HG03280 (cell line): ENCODE measurements around the gene SMIM35.
A peak's percentile ranks its signal among the peaks of the same experiment; 100 is the strongest.

Source experiments
- ATAC-seq: cut with Tn5 transposase; IDR thresholded peaks from one replicate; pipeline ENCODE4 v1.9.1; 2021; ENCODE audit warnings: mild to moderate bottlenecking, moderate library complexity; ENCODE audit not compliant: unreplicated experiment

Gene SMIM35

GRCh38 chr11:118060081-118060661 is 26.6 kb downstream of the SMIM35 start:
- no peak for ATAC-seq

- no peak for ATAC-seq
Observed at GRCh38 chr11:118059246-118059940, 27.4 kb downstream of the SMIM35 start.

- ATAC-seq, result no peak
Observed at GRCh38 chr11:118058311-118059245, 28.2 kb downstream of the SMIM35 start.

GRCh38 chr11:118057251-118058145 is 29.3 kb downstream of the SMIM35 start:
- ATAC-seq, result no peak

- no peak for ATAC-seq
Observed at GRCh38 chr11:118056806-118057205, 30.0 kb downstream of the SMIM35 start.

- no peak for ATAC-seq
Observed at GRCh38 chr11:118055966-118056365, 30.8 kb downstream of the SMIM35 start.

- ATAC-seq, result no peak
Observed at GRCh38 chr11:118054712-118055640, 31.8 kb downstream of the SMIM35 start.

GRCh38 chr11:118052581-118053206 is 34.1 kb downstream of the SMIM35 start:
- ATAC-seq, result no peak

GRCh38 chr11:118051611-118052461 is 34.9 kb downstream of the SMIM35 start:
- peak; percentile 58 for ATAC-seq

- no peak for ATAC-seq
Observed at GRCh38 chr11:118051136-118051610, 35.6 kb downstream of the SMIM35 start.

GRCh38 chr11:118050208-118050891 is 36.4 kb downstream of the SMIM35 start:
- ATAC-seq, result no peak

GRCh38 chr11:118049771-118050170 is 37.0 kb downstream of the SMIM35 start:
- ATAC-seq, result no peak

GRCh38 chr11:118048472-118049370 is 38.0 kb downstream of the SMIM35 start:
- ATAC-seq, result no peak

- no peak for ATAC-seq
Observed at GRCh38 chr11:118047749-118048148, 39.0 kb downstream of the SMIM35 start.

- no peak for ATAC-seq
Observed at GRCh38 chr11:118046964-118047700, 39.6 kb downstream of the SMIM35 start.
